GM12872 (cell line): Measurements from ENCODE around the gene FAM78B.

Source experiments
- CTCF ChIP-seq: IDR thresholded peaks from 3 replicates; pipeline ENCODE4 v1.5.1; 2011; ENCODE audit warnings: low read depth, mild to moderate bottlenecking, low read length, moderate library complexity; ENCODE audit not compliant: insufficient read depth

The FAM78B gene

GRCh38 chr1:166166698-166167571, at the start of gene FAM78B:
TSS of gene FAM78B (minus strand) at chr1:166167001. CDS start at chr1:166166248, 753 bp downstream.
- 0 out of 3 replicates have a peak, but pooled peaks have one; percentile 11 for TF ChIP-seq CTCF

- TF ChIP-seq CTCF = no peak
Measured at GRCh38 chr1:166202546-166202945, 35.7 kb upstream of the FAM78B start.

GRCh38 chr1:166200743-166201142, 33.9 kb upstream of the FAM78B start:
- TF ChIP-seq CTCF = no peak

GRCh38 chr1:166197597-166197996, 30.8 kb upstream of the FAM78B start:
- TF ChIP-seq CTCF = no peak

- TF ChIP-seq CTCF = no peak
Measured at GRCh38 chr1:166197141-166197540, 30.3 kb upstream of the FAM78B start.

GRCh38 chr1:166193057-166193698, 26.4 kb upstream of the FAM78B start:
- TF ChIP-seq CTCF = no peak

GRCh38 chr1:166190400-166190799, 23.6 kb upstream of the FAM78B start:
- no peak for TF ChIP-seq CTCF
